SK-N-SH (cell line): ENCODE measurements around the gene FZR1. TPM values are rescaled to one million over a fixed set of nuclear protein-coding genes. Genes with fewer than 3 reads are reported as not detected.

Source experiments
- CTCF ChIA-PET: fragments of 300-600, 350-600 bp; formaldehyde crosslinking; extraction: SDS; loops from one replicate; lab custom pipeline; 2021; lab: Yijun Ruan, JAX
- POLR2A ChIA-PET: fragments of 350-600 bp; sonication (Branson Sonifier 250); formaldehyde crosslinking; extraction: SDS; loops from one replicate; lab custom pipeline; 2020; ENCODE audit warnings: antibody characterized with exemption, inconsistent platforms; lab: Yijun Ruan, JAX
- DNase-seq: peaks from one replicate; pipeline ENCODE4 v3.0.0; 2012
- H2AFZ ChIP-seq: fragments of 200-600 bp; sonication (generic); 2 replicates; pipeline ENCODE4 v1.8.1; 2016; ENCODE audit warnings: antibody characterized with exemption, mild to moderate bottlenecking, low read depth
- H3F3A ChIP-seq: fragments of 200-600 bp; sonication (generic); replicated peaks from 2 replicates; pipeline ENCODE3; 2016; ENCODE audit warnings: antibody characterized with exemption, mild to moderate bottlenecking; ENCODE audit not compliant: insufficient read depth
- H3K27ac ChIP-seq, 2 experiments: fragments of 200-500 bp in 1 of 2; fragments of 200-600 bp in 1 of 2; sonication (Bioruptor generic) in 1 of 2; sonication (generic), shearing (Covaris generic) in 1 of 2; 2 replicates each; pipeline versions ENCODE4 v1.5.1 to v1.6.1; 2014 to 2016; ENCODE audit warnings: low read depth in 2 of 2, inconsistent platforms in 1 of 2, low read length in 1 of 2, mild to moderate bottlenecking in 1 of 2, mixed read lengths in 1 of 2
- H3K27me3 ChIP-seq: fragments of 200-600 bp; sonication (generic), shearing (Covaris generic); 2 replicates; pipeline ENCODE4 v1.6.1; 2016; ENCODE audit warnings: mixed run types; ENCODE audit not compliant: insufficient read depth
- H3K36me3 ChIP-seq, 2 experiments: fragments of 200-500 bp in 1 of 2; fragments of 200-600 bp in 1 of 2; sonication (Bioruptor generic) in 1 of 2; sonication (generic) in 1 of 2; replicated peaks in 1 of 2; 2 replicates each; pipeline versions ENCODE3 to v1.5.1; 2014 to 2016; ENCODE audit warnings: low read length in 1 of 2, mild to moderate bottlenecking in 1 of 2; ENCODE audit not compliant: insufficient read depth in 2 of 2, control insufficient read depth in 1 of 2
- H3K4me1 ChIP-seq, 2 experiments: fragments of 200-500 bp in 1 of 2; fragments of 200-600 bp in 1 of 2; sonication (Bioruptor generic) in 1 of 2; sonication (generic), shearing (Covaris generic) in 1 of 2; 2 replicates each; pipeline versions ENCODE4 v1.5.1 to v1.6.1; 2014 to 2016; ENCODE audit warnings: low read depth in 1 of 2, low read length in 1 of 2, mixed run types in 1 of 2; ENCODE audit not compliant: insufficient read depth in 2 of 2, control insufficient read depth in 1 of 2
- H3K4me2 ChIP-seq: fragments of 200-600 bp; sonication (generic), shearing (Covaris generic); 2 replicates; pipeline ENCODE4 v1.6.1; 2017; ENCODE audit warnings: mixed run types
- H3K4me3 ChIP-seq, 2 experiments: fragments of 200-500 bp in 1 of 2; fragments of 200-600 bp in 1 of 2; sonication (Bioruptor generic) in 1 of 2; sonication (generic), shearing (Covaris generic) in 1 of 2; 2 replicates each; pipeline versions ENCODE4 v1.5.1 to v1.8.1; 2014 to 2016; ENCODE audit warnings: low read depth in 2 of 2, inconsistent platforms in 1 of 2, low read length in 1 of 2, mild to moderate bottlenecking in 1 of 2, mixed read lengths in 1 of 2, moderate library complexity in 1 of 2
- H3K79me2 ChIP-seq: fragments of 200-600 bp; sonication (generic); 2 replicates; pipeline ENCODE4 v1.8.1; 2017; ENCODE audit warnings: mild to moderate bottlenecking; ENCODE audit not compliant: insufficient read depth
- H3K9ac ChIP-seq: fragments of 200-600 bp; sonication (generic); 2 replicates; pipeline ENCODE4 v1.6.1; 2017; ENCODE audit warnings: mixed run types
- H3K9me2 ChIP-seq: fragments of 200-600 bp; sonication (generic); 2 replicates; pipeline ENCODE4 v1.6.1; 2017; ENCODE audit warnings: mixed run types
- H3K9me3 ChIP-seq: fragments of 200-600 bp; sonication (generic); 2 replicates; pipeline ENCODE4 v1.6.1; 2017; ENCODE audit warnings: mixed run types, mild to moderate bottlenecking, moderate library complexity
- H4K20me1 ChIP-seq: fragments of 200-600 bp; sonication (generic); 2 replicates; pipeline ENCODE4 v1.6.1; 2017; ENCODE audit warnings: mild to moderate bottlenecking, mixed run types; ENCODE audit not compliant: insufficient read depth
- CHD2 ChIP-seq: fragments of 150-350 bp; IDR thresholded peaks from 2 replicates; pipeline ENCODE4 v1.6.1; 2018; ENCODE audit warnings: low read length; ENCODE audit not compliant: partially characterized antibody
- EP300 ChIP-seq, 2 experiments: IDR thresholded peaks; 2 replicates each; pipeline versions ENCODE4 v1.4.0 to v1.6.1; 2012; ENCODE audit warnings: borderline replicate concordance in 1 of 2, low read depth in 1 of 2, low read length in 1 of 2
- EZH2phosphoT487 ChIP-seq: fragments of 200-600 bp; sonication (generic); IDR thresholded peaks from 2 replicates; pipeline ENCODE4 v1.6.1; 2017; ENCODE audit warnings: low read depth, mixed run types, mild to moderate bottlenecking, antibody characterized with exemption, moderate library complexity, borderline replicate concordance
- FOXM1 ChIP-seq: IDR thresholded peaks from 2 replicates; pipeline ENCODE4 v1.4.0; 2012; ENCODE audit warnings: low read depth, mild to moderate bottlenecking
- JUND ChIP-seq: IDR thresholded peaks from 2 replicates; pipeline ENCODE4 v1.4.0; 2012
- MXI1 ChIP-seq: IDR thresholded peaks from 2 replicates; pipeline ENCODE4 v1.6.1; 2012; ENCODE audit warnings: mild to moderate bottlenecking, low read depth, low read length, improper control_type of control experiment
- RCOR1 ChIP-seq: fragments of 150-350 bp; IDR thresholded peaks from 2 replicates; pipeline ENCODE4 v1.6.1; 2017; ENCODE audit warnings: antibody characterized with exemption, low read length
- RXRA ChIP-seq: IDR thresholded peaks from 2 replicates; pipeline ENCODE4 v1.4.0; 2012; ENCODE audit warnings: low read depth, mild to moderate bottlenecking, borderline replicate concordance
- TCF12 ChIP-seq: IDR thresholded peaks from 2 replicates; pipeline ENCODE4 v1.4.0; 2012
- WGBS: methylation state at CpG from one replicate; pipeline ENCODE4 v1.1.6; 2017; ENCODE audit warnings: low lambda C conversion rate; 5-methylcytosine and 5-hydroxymethylcytosine counted together
- polyA plus RNA-seq, 3 experiments: library from polyadenylated mRNA; depleted of rRNA; stranded (reverse); fragments of >200 nt; gene quantifications; 2 replicates each; pipeline ENCODE4 v1.2.3, GENCODE V29; 2012
- TF ChIP-seq, protein P1 (sequence below): IDR thresholded peaks from 2 replicates; pipeline ENCODE4; 2012
- TF ChIP-seq, protein P2 (sequence below): IDR thresholded peaks from 2 replicates; pipeline ENCODE4 v1.6.1; 2012; ENCODE audit warnings: mild to moderate bottlenecking, low read depth, low read length, moderate library complexity
- TF ChIP-seq, protein P3 (sequence below): IDR thresholded peaks from 2 replicates; pipeline ENCODE4 v1.4.0; 2012; ENCODE audit warnings: low read depth

The FZR1 gene
- polyA plus RNA-seq, 1 of the 3 experiments (the other 2 are of a cell fraction), result 36.3 TPM

DNA sequence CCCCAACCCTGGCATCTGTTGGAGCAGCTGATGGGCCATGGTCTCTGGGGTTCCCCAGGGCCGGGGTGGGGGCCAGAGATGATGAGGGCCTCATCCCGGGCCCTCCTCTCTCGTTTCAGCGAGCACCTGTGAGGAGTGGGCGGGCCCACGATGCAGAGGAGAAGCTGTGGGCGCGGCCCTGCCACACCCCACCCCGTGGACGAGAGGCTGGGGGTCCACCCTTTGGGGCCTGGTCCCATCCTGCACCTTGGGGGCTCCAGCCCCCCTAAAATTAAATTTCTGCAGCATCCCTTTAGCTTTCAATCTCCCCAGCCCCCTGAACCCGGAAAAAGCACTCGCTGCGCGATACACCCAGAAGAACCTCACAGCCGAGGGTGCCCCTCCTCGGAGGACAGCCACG lies 72.3 kb downstream of the FZR1 start:
- Histone ChIP-seq H3K36me3 (peaks cover 6 to 13% of the 10 kb centered on the region in 2 experiments), H3K4me1 (peaks cover 2 to 7% of the 10 kb centered on the region in 2 experiments; a peak in 2 of 4 replicates), H3K27me3 (no peaks in the 10 kb centered on the region), H3K9me3 (no peaks in the 10 kb centered on the region), H3K4me3 (no peak overlapping the region), H3K27ac (no peak overlapping the region), H3K9ac (no peak overlapping the region), H3F3A (peaks cover 31% of the 10 kb centered on the region), H3K9me2 (no peaks in the 10 kb centered on the region), H3K79me2 (peaks cover 4% of the 10 kb centered on the region), H3K4me2 (no peak overlapping the region), H4K20me1 (peaks cover 4% of the 10 kb centered on the region; the same call in 1 of the 2 replicates), H2AFZ (no peak overlapping the region)
- ChIA-PET POLR2A (interaction anchor here (0.7 kb wide), 1 partner anchor 18 kb away, joined by 3 read pairs; no protein-coding TSS in a partner anchor), CTCF (interaction anchor here (1.0 to 5.8 kb wide), 4 partner anchors 7 to 140 kb away, joined by 3 to 38 read pairs (median 4); partner anchors contain the start of gene GIPC3)
- peak; percentile 5 for DNase-seq
- TF ChIP-seq EZH2phosphoT487 (no peak), EP300 (IDR thresholded peaks at IDR 0.05; ENCODE audit: borderline replicate concordance in 1 of 2, low read depth in 1 of 2, low read length in 1 of 2) (no peak), MXI1 (no peak), RCOR1 (no peak), CHD2 (no peak), FOXM1 (no peak), TCF12 (no peak), RXRA (no peak), JUND (no peak)
- TF ChIP-seq, protein P1, sequence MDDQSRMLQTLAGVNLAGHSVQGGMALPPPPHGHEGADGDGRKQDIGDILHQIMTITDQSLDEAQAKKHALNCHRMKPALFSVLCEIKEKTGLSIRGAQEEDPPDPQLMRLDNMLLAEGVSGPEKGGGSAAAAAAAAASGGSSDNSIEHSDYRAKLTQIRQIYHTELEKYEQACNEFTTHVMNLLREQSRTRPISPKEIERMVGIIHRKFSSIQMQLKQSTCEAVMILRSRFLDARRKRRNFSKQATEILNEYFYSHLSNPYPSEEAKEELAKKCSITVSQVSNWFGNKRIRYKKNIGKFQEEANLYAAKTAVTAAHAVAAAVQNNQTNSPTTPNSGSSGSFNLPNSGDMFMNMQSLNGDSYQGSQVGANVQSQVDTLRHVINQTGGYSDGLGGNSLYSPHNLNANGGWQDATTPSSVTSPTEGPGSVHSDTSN, result no peak
- TF ChIP-seq, protein P2, sequence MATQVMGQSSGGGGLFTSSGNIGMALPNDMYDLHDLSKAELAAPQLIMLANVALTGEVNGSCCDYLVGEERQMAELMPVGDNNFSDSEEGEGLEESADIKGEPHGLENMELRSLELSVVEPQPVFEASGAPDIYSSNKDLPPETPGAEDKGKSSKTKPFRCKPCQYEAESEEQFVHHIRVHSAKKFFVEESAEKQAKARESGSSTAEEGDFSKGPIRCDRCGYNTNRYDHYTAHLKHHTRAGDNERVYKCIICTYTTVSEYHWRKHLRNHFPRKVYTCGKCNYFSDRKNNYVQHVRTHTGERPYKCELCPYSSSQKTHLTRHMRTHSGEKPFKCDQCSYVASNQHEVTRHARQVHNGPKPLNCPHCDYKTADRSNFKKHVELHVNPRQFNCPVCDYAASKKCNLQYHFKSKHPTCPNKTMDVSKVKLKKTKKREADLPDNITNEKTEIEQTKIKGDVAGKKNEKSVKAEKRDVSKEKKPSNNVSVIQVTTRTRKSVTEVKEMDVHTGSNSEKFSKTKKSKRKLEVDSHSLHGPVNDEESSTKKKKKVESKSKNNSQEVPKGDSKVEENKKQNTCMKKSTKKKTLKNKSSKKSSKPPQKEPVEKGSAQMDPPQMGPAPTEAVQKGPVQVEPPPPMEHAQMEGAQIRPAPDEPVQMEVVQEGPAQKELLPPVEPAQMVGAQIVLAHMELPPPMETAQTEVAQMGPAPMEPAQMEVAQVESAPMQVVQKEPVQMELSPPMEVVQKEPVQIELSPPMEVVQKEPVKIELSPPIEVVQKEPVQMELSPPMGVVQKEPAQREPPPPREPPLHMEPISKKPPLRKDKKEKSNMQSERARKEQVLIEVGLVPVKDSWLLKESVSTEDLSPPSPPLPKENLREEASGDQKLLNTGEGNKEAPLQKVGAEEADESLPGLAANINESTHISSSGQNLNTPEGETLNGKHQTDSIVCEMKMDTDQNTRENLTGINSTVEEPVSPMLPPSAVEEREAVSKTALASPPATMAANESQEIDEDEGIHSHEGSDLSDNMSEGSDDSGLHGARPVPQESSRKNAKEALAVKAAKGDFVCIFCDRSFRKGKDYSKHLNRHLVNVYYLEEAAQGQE, result no peak
- TF ChIP-seq, protein P3, sequence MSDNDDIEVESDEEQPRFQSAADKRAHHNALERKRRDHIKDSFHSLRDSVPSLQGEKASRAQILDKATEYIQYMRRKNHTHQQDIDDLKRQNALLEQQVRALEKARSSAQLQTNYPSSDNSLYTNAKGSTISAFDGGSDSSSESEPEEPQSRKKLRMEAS, result no peak
- WGBS, result 97% methylated on average over 17 of the region's 17 CpGs
